HG02840 (cell line): ENCODE measurements around the gene LSG1.
"Not testable (repeated sequence)": the region's sequence is repeated elsewhere in the genome, so short reads cannot be mapped to it uniquely, and the experiment has no call there.

Source experiments
- ATAC-seq: cut with Tn5 transposase; IDR thresholded peaks from one replicate; pipeline ENCODE4 v1.9.1; 2021; ENCODE audit warnings: mild to moderate bottlenecking, moderate library complexity, moderate number of reproducible peaks; ENCODE audit not compliant: unreplicated experiment, low FRiP score

The LSG1 gene

DNA sequence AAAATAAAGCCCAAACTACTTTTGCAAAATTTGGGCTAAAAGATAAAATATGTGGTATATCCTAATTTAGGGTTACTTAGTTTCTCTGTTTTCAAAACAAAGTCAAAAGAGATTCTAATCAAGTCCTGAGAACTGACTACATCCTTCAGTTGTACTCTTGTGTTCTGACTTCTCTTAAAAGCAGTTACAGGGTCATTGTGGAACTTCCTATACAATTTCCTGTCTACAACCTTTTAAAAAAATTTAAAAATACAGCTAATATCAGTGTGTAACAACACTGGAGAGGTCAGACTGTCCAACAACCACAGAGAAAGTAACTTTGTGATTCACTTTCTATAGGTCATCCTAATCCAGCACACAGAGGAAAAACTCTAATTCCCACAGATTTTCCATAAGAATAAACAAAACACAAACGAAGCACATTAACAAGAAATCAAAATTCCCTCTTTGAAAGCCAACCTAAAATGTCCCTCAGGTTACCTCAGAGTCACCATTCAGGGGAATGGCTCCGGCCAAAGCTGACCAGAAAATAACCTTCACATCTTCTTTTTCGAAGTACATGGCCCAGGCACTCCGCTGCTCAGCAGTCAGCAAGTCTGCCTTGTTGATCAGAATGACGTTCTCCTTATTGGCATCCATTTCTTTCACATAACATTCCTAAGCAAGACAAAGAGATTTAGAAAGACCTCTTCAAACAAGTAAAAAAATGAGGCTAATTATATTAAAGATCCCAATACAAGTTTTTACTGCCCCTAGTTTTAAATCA is 13.3 kb downstream of the LSG1 start:
- ATAC-seq, result no peak

DNA sequence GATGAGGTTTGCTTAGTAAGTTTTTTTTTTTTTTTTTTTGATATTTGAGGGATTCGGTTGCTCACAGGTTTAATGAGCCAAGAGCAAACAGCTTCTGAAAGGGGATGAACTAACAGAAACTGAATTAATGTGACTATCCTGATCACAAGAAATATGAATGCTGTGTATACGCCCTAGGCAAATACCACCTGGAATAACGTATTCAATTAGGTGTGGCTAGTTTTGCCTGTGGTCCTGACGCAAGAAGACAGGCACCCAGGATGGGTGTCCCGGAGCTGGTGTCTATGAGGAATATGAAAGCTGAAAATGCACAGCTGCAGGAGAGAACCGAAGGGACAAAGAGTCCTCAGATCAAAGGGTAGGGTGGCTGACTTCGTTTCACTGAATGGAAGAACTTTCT is 14.6 kb downstream of the LSG1 start:
- ATAC-seq, result no peak

DNA sequence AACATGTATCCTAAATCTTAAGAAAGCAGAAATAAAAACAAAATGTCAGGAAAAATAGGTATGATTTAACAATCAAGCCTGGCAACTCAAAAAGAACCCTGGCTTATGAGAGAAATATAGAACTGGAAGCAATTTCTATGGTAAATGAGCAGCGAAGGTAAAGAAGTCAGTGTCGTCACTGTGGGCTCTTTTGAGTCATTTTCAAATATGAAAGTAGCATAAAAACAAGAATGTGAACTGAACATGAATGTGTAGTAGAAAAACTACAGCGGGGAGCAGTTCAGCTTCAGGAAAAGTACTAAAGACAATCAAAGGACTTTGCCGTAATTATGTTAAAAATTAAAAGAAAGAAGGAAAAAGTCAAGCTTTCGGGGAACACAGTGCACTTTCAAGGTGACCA is 17.5 kb downstream of the LSG1 start:
- peak; percentile 74 for ATAC-seq

DNA sequence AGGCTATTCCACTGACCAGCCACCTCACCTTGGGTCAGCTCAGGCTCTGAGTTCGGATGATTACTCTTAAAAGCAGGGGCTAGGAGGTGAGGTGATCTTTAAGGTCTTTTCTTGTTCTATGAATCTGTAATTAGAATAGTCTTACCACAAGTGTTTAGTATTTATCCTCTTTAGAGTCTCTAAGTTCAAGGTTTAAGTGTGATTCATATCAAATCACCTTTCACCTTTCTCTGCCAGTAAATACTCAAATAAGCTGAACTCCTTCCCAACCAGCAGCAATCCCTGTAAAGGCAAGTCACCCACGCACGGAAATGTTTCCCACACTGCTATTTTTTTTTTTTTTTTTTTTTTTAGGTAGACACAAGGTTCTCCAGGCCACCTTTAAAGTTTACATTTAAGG is 24.2 kb downstream of the LSG1 start:
- no peak for ATAC-seq

DNA sequence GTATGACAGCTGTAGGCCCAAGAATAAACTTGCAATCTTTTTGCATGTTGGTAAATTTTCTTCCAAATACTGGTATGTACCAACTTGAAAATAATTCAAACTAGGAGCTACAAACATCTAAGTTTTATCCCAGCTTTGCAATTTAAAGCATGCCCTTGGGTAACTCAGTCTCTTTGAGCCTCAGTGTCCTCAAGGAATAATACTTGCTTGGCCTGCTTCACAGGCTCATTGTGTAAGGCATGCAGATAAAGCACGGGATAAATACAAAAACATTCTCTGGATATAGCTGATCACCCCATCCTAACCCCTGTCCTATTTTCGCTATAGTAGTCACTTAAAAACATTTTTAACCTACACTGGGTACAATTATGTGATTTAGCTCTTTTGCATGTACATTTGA is 29.2 kb downstream of the LSG1 start:
- ATAC-seq, result no peak

DNA sequence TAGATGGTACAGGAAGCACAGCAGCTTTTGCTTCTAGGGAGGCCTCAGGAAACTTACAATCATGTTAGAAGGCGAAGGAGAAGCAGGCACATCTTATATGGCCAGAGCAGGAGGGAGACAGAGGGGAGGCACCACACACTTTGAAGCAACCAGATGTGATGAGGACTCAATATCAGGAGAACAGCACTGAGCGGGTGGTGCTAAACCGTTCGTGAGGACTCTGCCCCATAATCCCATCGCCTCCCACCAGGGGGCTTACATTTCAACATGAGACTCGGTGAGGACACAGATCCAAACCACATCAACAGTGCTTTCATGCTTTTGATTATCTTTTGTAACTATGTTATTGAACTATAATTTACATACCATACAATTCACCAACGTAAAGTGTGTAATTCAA is 31.2 kb downstream of the LSG1 start:
- no peak for ATAC-seq

DNA sequence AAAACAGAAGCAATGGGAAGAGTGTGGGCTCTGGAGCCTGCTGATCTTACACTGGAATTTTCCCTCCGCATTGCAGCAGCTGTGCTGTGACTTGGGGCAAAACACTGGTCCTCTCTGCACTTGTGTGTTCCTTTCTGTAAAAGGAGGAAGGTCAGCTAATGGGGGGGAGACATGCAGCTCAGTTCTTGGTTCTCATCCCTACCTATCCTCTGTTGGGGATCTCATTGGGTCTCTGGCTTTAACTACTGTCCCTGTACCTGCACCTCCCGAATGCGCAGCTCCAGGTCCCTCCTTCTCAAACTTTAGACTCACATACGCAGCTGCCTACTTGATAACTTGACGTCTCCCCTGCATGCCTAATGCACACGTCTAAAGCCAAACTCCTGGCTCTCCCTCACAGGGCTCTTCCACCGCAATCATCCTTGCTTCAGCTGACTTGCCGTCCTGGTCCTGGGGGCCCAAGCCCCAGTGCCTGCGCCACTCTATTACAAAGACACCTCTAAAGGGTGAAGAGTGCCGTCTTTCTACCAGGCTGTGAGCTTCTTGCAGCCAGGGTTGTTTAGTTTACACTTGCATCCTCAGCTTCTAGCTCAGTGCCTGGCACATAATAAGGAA is 32.9 kb downstream of the LSG1 start:
- no peak for ATAC-seq

DNA sequence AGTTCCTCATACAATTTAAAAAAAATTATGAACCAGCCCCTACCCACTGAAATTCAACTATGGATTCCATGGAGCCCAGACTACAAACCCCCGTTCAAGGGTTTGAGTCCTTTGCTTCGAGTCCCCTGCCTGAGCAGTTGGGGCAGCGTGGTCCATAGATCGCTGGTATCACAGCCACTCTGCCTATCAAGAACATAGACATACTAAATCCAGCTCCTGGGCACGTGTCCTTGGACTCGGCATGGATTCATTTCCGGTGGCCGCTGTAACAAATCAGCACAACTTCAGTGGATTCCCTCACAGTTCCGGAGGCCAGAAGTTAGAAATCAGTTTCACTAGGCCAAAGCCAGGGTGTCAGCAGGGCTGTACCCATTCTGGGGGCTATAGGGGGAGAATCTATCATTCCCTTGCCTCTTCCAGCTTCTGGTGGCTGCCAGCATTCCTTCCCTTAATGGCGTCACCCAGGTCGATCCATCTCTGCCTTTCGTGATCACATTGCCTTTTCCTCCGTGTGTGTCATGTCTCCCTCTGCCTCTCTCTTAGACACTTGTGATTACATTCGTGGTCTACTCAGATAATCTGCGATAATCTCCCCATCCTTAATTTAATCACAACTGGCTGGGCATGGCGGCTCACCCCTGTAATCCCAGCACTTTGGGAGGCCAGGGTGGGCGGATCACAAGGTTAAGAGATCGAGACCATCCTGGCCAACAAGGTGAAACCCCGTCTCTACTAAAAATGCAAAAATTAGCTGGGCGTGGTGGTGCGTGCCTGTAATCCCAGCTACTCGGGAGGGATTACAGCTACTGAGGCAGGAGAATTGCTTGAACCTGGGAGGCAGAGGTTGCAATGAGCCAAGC is 34.2 kb downstream of the LSG1 start:
- no peak for ATAC-seq

DNA sequence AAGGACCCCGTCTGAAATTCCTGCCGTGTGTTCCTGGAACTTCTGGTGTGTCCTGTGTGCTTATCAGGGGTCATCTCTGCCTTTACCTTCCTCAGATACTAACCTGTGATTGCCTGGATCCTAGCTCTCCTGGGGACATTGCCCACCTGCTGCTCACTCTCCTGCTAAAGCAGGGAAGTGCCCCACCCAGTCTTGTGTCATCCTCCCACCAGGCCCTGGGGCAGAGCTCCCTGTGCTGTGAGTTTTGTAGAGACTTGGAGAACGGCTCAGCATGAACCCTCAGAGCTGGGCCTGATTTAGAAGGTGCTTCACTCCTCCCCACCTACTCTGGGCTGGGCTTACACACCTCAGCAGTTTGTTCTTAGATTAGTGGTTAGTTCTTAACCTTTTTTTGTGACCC is 34.9 kb downstream of the LSG1 start:
- no peak for ATAC-seq

DNA sequence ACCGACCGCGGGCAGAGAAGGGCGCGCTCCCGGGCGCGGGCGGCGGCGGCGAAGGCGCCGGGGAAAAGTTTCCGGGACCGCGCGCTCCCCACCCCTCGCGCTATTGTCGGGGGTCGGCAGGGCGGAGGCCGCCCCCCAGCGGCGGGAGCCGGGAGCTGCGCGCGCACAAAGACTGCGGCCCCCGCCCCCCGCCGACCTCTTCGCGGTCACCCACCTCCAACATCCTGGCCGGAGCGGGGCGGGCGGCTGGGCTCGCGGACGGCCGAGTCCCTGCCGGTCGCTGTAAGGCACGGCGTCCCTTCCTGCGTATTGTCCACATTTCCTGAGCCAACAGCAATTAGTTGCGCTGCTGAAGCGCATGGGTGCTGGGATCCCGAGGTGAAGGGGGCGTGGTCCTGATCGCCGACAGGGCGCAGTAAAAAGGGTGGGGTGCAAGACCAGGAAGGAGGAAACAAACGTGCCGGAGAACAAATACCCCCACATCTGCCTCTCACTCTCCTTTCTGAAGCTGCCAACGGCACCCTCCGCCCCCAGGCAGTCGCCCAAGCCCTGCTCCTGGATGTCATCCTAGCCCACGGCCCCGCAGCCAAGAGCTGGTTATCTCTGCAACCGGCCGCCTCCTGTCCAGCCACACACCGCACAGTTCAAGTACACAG is 38.5 kb downstream of the LSG1 start, which contains the start of gene TMEM44:
Gene TMEM44 (minus strand): TSS at position 71 of the 656 bp plus-strand sequence. CDS start 204 bp downstream, outside the sequence.
- ATAC-seq, result peak; percentile 79

DNA sequence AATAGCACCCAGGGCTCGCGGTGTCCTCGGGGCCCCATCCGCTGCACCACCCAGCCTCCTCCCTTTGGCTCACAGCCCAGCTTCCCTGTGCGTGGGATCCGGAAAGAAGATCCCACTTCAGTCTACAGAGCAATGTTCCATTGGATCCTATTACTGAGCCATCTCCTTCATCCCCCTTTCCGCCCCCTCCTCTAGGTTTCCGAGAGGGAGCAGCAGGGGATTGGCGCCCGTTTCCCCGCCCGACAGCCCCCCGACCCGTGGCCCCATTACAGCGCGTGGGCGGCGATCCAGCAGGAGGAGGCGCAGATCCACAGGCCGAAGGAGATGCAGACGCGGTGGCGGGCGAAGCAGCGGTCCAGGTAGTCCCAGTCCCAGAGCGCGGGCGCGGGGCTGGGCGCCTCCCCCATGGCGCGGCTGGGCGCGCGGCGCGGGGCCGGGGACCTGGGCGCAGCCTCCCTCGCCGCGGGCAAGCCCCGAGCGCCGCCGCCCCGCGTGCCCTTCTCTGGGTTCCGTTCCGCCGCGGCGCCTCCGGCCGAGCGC is 39.1 kb downstream of the LSG1 start:
- ATAC-seq, result peak; percentile 51

DNA sequence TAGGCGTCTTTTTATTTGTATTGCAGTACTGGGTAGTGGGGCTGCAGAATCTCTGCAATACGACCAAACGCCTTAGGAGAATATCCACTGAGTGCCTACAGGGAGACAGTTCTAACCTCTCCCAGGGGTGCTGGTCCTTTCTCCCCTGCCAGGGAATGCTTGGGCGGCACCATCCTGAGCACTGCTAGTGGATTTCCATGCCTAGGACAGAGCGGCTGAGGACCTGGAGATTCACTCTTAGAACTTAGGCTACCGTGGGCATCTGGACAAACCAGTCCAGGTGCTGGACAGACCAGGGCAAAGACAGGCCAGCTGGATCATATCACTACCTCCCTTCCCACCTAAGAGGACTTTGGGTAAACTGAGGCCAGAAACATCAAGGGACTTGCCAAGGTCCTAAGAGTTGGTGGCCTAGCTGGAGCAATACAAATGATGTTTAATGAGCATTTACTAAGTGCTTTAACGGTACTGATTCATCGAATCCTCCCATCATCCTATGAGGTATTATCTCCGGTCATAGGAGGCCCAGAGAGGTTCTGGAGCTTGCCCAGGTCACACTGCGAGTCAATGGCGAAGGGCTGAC is 39.7 kb downstream of the LSG1 start:
- no peak for ATAC-seq

DNA sequence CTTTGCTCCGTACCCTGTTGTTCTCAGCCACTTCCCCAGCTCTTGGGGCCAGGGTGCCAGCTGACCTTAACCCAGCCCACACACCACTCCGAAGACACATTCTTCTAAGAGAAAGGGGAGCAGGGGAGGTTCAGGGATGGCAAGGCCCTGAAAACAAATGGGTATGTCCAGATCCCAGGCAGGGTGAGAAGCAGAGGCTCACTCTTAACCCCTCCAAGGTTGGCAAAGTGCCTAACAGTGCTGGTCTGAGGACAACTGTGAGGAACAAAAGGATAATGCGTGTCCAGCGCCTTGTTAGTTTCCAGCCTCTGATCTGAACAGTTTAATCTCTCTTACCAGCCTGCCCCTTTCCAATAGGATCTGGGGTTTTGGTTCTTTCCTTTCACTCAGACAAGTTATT is 40.3 kb downstream of the LSG1 start:
- ATAC-seq, result no peak

DNA sequence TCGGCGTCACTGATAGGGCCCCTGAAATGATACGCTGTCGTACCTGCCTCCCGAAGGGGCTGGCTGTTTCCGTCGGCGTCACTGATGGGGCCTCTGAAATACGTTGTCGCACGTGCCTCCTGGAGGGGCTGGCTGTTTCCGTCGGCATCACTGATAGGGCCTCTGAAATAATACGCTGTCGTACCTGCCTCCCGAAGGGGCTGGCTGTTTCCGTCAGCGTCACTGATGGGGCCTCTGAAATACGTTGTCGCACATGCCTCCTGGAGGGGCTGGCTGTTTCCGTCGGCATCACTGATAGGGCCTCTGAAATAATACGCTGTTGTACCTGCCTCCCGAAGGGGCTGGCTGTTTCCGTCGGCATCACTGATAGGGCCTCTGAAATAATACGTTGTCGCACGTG is 41.3 kb downstream of the LSG1 start:
- not testable (repeated sequence) for ATAC-seq

DNA sequence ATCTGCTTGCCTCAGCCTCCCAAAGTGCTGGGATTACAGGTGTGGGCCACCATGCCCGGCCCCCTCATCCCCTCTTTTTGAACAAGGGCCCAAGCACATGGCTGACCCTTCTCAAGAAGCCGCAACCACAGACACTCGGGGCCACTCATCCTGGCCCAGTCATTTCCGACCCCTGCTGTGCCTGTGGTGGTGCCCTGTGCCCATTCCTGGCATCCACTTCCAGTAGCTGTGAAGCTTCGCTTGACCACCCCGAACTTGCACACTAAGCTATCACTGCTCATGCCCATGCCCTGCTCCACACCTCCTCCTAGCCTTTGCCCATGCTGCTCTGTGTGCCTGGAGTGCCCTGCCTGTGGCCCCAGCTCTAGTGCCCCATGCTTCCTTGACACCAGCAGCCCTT is 47.0 kb downstream of the LSG1 start:
- no peak for ATAC-seq

DNA sequence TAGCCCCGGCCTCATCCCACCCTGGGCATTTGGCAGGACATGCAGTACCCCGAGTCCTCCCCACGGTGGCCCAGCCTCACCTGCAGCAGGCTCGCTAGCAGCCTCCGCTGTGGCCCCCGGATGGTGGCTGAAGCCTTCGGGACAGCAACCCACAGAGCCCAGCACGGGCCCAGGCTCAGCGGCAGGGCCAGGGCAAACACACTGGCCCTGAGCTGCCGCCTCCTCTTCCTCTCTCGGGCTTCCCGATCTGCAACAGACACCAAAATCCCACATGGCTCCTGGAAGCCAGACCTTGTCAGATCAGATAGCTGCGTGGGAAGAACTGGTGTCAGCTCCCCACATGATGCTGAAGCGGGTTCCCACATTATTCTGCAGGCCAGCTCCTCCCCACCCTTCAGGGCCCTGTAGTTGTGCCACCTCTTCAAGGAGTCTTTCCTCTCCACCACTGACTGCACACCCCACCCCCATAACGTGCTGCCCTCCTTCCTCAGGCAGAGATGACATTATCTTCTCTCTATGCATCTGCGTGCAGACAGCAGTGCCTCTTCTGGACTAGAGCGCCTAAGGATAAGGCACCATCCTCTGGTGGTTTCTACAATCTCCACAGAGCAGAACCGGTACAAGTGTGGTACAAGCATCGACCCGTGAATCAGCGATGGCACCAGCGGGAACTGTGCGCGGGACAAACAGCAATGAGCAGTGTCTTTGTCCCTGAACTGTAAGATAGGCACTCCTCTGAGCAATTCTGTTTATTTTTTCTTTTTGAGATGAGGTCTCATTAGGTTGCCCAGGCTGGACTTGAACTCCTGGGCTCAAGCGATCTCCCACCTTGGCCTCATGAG is 48.3 kb downstream of the LSG1 start:
- ATAC-seq, result no peak

DNA sequence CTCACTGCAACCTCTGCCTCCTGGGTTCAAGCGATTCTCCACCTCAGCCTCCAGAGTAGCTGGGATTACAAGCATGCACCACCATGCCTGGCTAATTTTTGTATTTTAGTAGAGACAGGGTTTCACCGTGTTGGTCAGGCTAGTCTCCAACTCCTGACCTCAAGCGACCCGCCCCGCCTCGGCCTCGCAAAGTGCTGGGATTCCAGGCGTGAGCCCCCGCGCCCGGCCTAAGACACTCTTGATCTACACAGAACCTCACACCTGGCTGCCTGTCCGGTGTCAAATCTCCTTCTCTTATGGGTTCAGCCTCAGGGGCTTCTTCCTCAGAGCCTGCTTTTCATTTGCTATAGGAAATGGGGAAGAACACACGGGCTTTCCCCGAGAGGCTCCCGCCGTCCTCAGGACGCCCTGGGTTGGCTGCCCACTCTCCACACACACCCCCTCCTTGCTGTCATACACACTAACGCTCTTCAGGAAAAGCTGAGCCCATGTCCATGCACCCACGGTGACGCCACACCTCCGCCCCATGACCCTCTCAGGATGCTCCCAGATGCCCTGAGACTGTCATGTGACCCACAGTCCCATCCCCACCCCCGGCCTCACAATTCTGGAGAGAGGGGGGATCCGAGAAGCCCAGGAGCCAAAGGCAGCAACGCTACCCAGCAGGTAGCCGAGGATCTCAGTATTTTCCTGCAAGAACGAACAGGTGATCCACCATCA is 49.2 kb downstream of the LSG1 start:
- no peak for ATAC-seq

DNA sequence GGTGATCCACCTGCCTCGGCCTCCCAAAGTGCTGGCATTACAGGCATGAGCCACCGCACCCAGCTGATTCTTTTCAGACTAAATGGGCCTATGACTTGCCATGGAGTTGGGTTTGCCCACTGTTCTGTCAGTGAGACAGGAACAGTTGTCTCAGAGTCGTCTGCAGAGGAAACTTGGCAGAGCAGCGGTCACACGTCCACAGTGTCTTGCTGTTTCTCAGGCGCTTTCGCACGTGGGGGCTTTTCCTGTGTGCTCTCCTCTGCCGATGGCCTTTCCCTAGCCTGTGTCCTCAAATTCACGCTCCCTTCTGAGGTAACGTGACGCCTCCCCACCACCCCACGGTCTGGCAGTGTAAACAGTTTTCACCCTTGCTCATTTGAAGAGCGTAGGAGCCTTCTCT is 50.0 kb downstream of the LSG1 start:
- no peak for ATAC-seq

DNA sequence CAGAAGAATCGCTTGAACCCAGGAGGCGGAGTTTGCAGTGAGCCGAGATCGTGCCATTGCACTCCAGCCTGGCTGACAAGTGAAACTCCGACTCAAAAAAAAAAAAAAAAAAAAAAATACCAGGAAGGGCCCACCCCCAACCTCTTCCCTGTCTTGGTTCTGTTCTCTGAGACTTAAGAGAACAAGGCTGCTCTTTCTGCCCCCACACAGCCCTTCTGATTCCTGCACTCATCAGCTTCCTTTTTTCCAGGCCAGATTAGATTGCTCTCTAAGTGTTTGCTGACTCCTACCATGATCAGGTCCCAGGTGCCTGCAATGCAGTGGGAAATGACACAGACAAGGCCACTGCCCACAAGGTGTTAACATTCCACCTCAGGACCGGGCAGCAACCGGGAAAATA is 51.8 kb downstream of the LSG1 start:
- no peak for ATAC-seq
